Caki2 (cell line): ENCODE results near the gene RPUSD1. TPM values are rescaled to one million over a fixed set of nuclear protein-coding genes. Genes with fewer than 3 reads are reported as not detected.
"Not testable (repeated sequence)": the region's sequence is repeated elsewhere in the genome, so short reads cannot be mapped to it uniquely, and the experiment has no call there.

Source experiments
- DNase-seq: peaks from one replicate; pipeline ENCODE4 v3.0.0-alpha.2; 2015; ENCODE audit warnings: low read depth
- in situ Hi-C: cut with HindIII; loops from 2 replicates; pipeline ENCODE4 v1.10.0; 2016; ENCODE audit warnings: low sequenced_read_pairs, low pct_unique_long_range_greater_than_20kb, mixed read lengths
- total RNA-seq: library from RNA; depleted of rRNA; stranded (reverse); fragments of >200 nt; shearing (Covaris generic); gene quantifications from 2 replicates; pipeline ENCODE4 v1.2.3, GENCODE V29; 2014; ENCODE audit warnings: low replicate concordance

Gene RPUSD1
- total RNA-seq, 1 experiment from 2014 or later, result 50.0 TPM

DNA sequence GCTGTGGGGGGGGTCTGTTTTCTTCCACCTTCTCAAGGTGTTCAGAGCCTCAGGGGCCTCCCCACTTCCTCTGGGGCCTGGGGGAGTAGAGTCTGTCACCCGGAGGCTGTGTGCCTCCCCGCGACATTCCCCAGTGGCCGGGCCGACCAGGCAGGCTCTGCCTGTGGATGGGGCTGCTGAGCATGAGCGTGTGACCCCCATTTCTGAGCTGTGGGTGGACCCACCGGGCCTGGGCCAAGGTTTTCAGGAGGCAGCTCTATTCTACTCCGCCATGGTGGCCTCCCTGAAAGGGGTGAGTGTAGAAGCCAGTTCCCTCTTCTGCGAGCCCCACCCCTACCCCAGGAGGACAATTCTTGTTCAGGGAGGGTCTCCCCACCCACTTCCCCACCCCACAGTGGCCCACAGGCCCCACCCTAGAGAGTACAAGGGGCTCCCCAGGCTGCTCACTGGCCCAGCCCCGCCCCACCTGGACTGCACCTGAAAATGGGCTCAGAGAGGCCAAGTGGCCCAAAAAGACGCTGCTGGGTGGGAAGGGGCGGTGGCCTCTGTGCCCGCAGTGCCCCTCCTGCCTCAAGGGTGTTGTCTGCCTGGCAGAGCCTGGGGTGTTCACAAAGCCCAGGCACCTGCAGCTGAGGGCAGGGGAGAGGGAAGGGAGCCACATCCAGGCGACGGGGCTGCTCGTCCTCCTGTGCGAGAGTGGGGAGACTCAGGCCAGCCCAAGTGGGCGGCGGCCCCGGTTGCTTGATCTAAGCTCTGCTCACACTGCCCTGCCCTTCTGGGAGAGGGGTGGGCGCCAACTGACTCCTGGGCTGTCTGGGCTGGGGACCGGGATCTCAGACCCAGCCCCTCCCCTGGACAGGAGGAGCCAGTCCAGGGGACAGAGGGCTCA is 26.3 kb downstream of the RPUSD1 start:
- in situ Hi-C loops, result no loop called here
- DNase-seq, result no peak

DNA sequence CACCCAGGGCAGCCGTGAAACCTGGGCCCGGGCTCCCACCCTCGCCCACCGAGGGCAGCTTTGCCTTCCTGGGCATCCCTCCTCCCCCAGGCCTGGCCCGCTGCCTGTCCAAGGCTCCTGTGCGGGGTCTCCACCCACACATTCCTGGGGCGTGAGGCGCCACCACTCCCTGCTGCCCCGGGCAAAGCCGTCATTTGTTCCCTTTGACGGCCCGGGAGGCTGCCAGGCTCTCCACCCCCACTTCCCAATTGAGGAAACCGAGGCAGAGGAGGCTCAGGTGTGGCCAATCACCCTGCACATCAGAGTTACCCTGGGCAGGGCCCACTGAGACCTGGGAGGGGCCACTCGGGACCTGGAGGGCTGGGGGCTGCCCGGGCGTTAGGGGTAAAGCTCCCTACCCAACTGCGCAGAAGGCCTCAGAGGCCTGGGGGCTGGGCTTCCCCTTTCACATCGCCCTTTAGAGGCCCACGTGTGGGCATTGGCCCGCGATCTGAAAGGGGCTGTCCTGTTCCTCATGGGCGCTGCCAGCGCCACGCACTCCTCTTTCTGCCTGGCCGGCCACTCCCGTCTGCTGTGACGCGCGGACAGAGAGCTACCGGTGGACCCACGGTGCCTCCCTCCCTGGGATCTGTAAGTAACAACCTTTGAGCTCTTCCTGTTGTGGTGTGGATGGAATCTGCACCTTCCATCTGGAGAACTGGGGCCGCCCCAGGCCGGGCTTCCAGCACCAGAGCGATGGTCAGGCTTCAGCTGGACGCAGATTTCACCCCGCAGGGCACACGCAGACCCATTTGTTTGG is 27.4 kb downstream of the RPUSD1 start, which contains the start of gene MSLN:
TSS of gene MSLN (plus strand) at position 190 of the 799 bp plus-strand sequence. CDS start 1,947 bp downstream, outside the sequence.
- in situ Hi-C loops, result no loop called here
- DNase-seq, result no peak

DNA sequence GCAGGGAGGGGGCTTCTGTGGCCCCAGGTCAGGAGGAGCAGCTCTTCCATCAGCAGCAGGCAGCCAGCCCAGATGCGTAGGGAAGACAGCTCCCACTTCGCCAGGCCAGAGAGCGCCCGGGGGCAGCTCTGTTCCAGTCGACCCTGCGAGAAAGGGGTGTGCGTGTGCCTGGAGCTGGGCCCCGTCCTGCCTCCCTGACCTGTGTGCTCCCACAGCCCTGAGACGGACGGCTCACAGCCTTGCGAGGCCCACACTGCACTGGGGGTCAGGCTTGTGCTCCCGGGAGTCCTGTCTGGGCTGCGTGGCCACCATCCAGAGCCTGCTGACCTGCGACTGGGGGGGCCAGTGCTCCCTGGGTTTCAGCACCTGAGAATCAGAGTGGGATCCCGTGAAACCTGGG is 28.1 kb downstream of the RPUSD1 start:
- no peak for DNase-seq
- in situ Hi-C loops, result no loop called here

DNA sequence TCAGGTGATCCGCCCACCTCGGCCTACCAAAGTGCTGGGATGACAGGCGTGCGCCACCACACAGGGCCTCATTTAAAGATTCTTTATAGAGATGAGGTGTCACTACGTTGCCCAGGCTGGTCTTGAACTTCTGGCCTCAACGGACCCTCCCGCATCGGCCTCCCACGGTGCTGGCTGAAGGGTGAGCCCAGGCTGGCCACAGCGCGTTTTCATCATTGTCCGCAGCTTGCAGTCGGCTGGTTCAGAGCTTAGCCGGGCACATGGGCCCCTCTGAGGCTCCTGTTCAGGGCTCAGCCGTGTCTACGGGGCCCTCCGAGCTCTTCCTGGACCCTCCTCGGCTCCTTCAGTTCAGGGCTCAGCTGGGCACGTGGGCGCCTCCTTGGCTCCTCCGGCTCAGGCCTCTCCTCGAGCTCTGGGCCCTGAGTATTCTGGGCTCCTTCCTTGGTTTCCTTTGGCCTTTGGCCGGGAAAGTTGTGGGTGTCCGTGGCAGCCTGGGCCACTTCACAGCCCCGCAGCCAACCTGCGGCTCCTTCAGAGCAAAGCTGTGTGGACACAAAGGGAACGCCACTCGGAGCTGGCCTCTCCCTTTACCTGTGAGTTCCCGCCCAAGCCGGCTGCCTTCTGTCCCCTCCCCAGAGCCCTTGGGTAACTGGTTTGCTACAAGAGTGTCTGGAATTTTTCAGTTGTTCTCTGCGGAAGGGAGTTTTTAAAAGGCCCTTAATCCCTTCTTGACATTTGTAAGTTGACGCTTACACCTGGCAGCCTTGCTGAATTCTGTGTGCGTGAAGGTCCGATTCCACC is 28.9 kb downstream of the RPUSD1 start:
- DNase-seq, result no peak
- in situ Hi-C loops, result no loop called here

DNA sequence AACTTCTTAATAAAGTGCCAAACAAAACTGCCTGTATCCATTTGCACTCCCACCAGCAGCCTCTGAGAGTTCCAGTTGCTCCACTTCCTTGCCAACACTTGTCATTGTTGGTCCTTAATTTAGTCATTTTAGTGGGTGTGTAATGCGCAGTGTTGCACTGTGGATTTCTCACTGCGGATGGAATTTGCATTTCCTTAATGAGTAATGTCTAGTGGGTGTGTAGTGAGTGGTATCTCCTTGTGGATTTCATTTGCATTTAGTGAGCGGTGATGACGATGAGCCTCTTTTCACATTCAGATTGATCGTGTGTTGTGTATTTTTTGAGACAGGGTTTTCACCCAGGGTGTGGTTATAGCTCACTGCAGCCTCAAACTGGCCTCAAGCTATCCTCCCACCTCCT is 31.8 kb downstream of the RPUSD1 start:
- no peak for DNase-seq
- in situ Hi-C loops, result no loop called here

DNA sequence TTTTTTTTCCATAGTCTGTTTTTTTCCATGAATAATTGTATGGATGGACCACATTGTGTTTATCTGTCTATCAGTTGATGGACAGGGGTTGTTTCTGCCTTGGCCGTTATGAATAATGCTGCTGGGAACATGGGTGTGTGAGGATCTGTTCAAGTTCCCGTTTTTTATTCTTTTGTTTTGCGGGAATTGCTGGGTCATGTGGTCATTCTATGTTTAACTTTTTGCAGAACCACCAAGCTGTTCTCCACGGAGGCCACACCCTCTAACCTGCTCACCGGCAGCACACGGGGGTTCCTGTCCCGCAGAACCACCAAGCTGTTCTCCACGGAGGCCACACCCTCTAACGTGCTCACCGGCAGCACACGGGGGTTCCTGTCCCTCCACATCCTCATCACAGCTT is 33.5 kb downstream of the RPUSD1 start:
- DNase-seq, result no peak
- in situ Hi-C loops, result no loop called here

DNA sequence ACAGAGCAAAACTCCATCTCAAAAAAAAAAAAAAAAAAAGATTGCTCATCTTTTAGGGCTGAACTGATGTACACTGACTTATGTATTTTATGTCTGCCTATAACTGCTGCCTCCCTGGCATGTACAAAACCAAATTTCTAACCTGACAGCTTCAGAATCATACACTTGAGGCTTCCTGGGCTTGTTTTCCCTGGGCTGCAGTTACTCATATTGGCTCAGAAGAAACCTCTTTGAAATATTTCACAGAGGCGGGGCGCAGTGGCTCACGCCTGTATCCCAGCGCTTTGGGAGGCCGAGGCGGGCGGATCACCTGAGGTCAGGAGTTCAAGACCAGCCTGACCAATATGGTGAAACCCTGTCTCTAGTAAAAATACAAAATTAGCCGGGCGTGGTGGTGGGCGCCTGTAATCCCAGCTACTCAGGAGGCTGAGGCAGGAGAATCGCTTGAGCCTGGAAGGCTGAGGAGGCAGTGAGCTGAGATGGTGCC is 34.0 kb downstream of the RPUSD1 start:
- in situ Hi-C loops, DNase-seq: not testable (repeated sequence)

DNA sequence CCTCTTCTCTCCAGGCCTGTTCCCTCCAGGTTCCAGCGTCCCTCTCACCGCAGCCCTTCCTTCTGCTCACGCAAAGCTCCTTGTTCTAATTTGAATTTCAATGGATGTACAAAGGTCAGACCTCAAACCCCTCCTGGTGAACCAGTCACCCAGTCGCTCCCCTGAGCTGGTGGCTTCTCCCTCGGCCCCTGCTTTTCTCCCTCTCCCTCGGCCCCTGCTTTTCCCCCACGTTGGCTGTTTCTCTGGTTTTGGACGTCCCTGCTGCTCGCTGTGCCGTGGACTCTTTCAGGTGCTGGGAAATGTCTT is 36.2 kb downstream of the RPUSD1 start:
- no peak for DNase-seq
- in situ Hi-C loops, result no loop called here

DNA sequence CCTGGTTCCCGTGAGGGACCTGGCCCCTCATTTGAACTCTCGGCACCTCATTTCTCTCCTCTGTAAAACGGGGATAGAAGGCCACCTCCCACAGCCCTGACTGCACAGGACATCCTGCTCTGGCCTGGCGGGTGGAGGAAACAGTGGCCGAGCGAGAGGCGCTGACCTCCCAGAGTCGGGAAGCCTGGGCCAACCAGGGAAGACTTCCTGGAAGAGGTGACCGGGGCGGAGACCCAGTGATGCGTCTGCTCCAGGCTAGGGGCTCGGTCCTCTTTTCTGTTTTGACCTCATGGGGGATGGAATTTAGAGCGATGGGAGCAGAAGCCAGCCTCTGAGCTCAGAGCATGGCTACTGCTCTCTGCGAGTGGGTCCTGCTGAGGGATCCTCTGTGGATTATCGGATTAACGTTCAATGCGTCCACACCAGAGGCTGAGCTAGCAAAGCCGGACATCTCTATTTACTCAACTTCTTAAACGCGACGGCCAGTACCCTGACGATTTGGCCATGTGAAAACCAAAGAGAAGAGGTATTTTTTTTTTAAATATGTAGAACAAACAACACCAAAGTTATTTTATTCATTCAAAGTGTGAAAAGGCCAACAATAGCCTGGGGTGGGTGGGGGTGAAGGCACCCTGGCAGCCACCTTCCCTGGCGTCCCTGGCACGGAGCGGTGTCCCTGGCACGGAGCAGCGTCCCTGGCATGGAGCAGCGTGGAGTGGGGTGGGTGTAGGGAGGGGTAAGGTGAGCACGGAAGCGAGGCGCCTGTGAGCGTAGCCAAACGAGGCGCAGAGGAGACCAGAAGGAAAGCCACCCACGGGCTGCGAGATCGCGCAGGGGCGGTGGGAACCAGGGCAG is 36.8 kb downstream of the RPUSD1 start:
- no peak for DNase-seq
- in situ Hi-C loops, result no loop called here

DNA sequence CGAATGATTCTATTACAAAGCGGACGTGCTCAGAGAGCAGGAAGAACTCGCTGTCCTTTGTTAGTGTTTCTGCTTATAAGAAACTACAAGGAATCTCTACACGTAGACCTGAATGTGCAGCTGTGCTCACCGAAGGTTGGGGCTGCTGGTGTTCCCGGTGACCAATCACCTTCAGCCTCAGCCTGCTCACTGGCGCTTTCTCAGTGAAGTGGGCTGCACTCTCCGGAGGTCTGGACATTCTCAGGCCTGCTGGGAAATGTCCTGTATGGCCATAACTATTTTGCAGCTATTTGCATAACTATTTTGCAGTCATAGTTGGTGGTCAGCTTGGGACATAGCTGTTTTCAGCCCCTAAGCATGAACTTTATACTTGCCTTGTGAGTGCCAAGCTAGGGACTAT is 37.7 kb downstream of the RPUSD1 start:
- DNase-seq, result no peak
- in situ Hi-C loops, result no loop called here

DNA sequence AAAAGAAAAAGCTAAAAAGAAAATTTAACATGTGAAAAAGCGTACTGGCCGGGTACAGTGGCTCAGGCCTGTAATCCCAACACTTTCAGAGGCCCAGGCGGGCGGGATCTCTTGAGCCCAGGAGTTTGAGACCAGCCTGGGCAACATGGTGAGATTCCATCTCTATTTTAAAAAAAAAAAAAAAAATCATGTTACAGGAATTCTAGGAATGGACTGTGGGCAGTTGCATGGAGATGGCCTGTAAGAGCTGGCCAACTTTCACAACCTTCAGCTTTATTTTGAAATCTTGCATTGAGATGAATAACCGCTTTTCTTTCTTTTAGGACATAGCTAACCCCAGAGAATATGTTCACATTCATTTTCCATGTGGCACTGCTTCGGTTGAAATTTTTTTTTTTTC is 39.2 kb downstream of the RPUSD1 start:
- DNase-seq, result no peak
- in situ Hi-C loops, result no loop called here

DNA sequence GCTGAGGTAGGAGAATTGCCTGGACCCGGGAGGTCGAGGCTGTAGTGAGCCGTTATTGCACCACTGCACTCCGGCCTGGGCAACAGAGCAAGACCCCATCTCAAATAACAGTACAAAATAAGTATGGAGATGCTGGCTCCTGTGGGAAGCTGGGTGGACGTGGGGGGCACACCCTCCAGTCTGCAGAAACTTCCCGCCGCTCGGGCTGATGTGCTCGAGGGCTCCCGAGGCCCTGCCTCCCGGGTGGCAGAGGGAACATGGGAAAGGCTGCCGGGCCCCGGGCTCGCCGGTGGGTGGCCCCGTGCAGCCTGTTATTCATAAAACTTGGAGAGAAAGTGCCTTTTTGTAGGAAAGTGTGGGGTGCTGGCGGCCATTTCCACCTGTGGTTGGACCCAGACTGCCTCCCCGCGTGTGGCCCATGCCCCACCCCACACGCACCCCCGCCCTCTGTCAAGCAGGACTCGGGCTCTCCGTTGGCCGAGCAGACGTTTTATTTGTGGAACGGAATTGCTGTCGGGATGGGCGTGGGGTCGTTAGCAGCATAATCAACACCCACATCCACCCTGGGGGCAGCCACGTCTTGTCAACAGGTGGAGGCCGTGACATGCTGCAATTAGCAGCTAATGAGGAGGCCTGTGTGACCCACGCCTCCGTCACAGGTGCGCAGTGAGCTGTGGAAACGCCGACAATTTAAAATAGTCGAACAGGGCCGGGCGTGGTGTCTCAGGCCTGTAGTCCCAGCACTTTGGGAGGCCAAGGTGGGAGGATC is 40.0 kb downstream of the RPUSD1 start:
- in situ Hi-C loops, result no loop called here
- no peak for DNase-seq

DNA sequence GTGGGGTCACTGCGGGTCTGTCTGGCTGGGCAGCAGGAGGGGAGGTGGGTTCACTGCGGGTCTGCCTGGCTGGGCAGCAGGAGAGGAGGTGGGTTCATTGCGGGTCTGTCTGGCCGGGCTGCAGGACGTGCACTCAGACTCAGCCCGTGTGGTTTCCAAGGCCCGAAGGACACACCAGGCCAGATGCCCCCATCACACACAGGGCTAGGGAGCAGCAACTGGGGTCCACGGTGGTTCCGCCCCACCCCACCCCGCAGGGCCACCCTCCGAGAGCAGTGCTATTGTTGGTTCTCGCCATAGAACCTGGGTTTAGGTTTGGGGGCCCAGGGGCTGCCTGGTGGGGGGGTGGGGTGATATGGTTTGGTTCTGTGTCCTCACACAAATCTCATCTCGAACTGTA is 41.5 kb downstream of the RPUSD1 start:
- in situ Hi-C loops, result no loop called here
- DNase-seq, result no peak

DNA sequence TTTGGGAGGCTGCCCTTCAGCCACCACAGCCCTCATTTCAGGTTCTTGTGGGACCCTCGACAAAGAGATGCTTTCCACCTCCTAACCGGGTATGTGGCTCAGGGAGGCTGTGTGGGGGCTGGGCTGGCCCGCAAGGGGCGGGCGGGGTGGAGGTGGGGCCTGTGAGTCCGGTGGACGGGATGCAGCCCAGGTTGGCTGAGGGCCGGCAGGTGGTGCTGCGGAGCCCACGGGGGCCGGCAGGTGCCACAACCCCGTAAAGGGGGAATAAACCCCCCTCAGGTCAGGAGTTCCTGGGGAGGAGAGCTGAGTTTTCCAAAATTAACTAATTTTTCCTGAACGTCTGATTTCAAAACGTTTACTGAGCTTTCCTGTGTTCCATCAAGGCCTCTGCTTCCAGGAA is 42.4 kb downstream of the RPUSD1 start:
- DNase-seq, result no peak
- in situ Hi-C loops, result no loop called here

DNA sequence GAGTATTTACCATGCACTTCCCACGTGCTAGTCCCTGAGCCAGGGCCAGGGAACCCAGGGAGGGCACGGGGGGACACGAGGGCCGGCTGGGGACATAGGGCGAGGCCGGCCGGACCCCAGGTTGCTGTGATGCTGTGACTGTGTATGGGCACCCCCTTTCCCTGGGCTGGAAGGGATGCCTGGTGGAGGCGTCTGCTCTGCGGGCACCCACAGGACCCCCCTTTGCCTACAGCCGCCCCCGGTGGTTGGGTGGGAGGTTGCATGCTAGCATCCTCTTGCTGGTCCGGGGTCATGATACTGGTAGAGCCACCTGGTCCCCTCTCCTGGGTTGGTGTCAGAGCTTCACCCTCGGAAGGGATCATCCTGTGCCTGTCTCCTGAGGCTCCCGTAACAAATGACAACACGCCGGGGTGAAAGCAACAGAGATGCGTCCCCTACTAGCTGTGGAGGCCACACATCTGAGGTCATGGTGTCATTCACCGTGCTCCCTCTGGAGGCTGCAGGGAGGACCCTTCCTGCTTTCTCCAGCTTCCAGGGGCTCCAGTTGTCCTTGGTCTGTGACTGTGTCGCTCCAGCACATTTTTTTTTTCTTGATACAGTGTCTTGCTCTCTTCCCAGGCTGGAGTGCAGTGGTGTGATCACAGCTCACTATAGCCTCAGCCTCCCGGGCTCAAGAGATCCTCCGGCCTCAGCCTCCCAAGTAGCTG is 44.2 kb downstream of the RPUSD1 start:
- in situ Hi-C loops, result no loop called here
- DNase-seq, result no peak

DNA sequence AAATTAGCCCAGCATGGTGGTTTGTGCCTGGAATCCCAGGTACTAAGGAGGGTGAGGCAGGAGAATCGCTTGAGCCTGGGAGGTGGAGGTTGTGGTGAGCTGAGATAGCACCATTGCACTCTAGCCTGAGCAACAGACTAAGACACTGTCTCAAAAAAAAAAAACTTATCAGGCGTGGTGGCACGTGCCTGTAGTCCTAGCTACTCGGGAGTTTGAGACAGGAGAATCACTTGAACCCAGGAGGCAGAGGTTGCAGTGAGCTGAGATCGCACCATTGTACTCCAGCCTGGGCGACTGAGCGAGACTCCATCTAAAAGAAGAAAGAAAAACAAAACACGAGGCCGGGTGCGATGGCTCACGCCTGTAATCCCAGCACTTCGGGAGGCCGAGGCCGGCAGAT is 45.3 kb downstream of the RPUSD1 start:
- in situ Hi-C loops, result not testable (repeated sequence)

More for the DNA sequence above, 45.3 kb downstream of the RPUSD1 start:
- DNase-seq, result not testable (repeated sequence)
